ENCODE measurements around the gene PACSIN1.

PACSIN1 gene

DNA sequence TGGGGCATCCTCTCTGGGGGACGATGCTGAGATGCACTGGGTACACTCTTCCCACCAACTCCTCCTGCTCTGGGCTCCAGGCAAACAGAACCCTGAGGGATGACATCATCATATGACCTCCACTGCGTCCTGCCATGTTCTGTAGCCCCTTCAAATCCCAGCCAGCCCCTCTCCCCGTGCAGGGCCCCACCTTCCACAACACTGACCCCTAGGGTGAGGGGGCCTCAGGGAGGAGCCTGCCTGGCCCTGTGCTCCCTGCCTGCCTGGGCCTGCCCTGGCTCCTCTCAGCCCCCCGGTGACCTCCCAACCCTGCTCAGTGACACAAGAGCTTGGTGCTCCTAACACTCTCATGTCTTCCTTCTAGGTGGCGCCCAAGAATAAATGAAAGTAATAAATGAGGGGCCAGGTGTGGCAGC, 99.9 kb downstream of the PACSIN1 start:
- no peak for DNase-seq

DNA sequence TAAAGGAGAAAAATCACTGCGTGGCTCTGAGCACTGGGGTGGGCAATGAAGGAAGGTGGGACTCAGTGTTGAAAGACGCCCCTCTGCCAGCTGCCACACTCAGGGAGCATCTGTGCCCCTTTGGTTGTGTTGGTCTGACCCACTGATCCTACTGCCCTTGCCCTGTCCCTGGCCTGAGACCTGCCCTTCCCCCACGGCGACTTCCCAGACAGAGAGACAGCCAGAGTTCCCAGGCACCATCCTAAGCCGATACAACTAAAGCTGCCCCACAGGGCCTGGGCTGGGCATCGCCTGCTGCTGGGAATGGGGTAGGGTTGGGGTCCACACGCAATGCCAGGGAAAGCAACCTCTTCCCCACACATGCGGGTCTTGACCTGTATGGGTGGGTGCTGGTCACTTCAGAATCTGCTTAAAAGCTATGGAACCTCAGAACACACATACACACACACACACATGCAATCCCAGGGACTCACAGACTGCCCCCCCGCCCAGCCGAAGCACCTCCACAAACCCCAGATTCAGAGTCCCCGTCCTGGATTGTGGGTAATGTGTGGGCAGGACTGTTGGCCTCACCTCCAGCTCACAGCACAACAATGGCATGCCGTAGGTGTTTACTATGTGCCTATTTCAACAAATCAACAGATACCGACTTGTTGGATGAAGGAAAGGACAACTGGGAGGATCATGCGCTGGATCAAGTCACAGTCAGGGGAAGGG, 101.1 kb downstream of the PACSIN1 start:
- DNase-seq, result no peak

DNA sequence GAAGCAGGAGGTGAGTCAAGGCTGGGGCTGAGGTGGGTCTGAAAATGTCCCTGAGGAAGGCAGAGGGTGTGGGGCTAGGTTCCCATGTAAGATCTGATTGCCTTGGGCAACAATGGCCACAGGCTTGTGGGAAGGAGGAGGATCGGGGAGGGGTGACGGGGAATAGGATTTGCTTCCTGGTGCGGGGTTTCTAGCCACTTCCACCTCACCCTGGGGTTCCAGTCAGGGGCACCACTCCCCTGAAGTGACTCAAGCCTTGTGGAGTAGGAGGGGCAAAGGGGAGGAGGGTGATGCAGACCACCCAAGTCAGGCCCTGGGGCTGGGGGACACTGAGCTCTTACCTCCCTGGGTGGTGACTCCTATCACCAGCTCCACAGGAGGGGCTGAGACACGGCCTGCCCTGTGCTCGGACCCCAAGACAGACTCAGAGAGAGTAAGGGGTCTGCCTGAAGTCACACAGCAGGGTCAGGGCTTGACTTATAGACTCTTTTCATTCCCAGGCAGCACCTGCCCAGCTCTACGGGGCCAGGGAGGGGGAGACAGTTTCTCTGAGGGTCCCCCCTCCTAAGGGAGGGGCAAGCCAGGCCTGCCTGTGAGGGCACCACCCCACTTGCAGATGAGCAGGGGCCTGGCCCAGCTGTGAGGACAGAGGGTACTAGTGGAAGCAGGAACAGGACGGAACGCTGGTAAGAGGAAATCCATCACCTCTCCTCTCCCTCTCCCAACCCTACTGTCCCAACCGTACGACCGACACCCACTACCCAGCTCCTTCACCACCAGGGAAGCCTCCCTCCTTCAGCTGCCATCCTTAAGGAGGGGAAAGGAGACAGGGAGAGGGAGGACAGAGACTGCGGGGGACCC, 102.7 kb downstream of the PACSIN1 start:
- DNase-seq, result no peak

DNA sequence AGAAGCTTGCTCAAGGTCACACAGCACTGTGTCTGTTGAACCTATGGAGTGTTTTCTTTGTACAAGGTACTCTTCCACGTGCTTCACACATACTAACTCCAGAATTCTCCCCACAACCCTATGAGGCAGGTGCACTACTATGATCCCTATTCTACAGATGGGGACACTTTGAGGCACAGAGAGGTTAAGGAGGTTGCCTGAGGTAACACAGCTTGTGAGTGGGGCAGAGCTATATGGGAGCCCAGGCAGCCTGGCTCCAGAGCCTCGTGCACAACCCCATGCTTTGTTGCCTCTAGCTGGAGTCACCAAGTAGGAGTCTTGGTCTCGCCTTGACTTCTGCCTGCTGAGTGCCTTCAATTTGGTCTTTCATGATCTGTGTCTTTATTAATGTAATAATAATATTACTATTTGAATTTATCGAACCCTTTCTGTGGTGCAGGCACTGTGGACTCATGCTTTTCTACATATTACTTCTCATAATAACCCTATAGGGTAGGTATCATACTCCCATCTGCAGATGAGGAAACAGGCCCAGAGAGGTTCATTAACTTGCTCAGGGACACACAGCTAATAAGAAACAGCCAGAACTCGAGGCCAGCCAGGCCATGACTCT, 103.6 kb downstream of the PACSIN1 start:
- DNase-seq, result no peak

DNA sequence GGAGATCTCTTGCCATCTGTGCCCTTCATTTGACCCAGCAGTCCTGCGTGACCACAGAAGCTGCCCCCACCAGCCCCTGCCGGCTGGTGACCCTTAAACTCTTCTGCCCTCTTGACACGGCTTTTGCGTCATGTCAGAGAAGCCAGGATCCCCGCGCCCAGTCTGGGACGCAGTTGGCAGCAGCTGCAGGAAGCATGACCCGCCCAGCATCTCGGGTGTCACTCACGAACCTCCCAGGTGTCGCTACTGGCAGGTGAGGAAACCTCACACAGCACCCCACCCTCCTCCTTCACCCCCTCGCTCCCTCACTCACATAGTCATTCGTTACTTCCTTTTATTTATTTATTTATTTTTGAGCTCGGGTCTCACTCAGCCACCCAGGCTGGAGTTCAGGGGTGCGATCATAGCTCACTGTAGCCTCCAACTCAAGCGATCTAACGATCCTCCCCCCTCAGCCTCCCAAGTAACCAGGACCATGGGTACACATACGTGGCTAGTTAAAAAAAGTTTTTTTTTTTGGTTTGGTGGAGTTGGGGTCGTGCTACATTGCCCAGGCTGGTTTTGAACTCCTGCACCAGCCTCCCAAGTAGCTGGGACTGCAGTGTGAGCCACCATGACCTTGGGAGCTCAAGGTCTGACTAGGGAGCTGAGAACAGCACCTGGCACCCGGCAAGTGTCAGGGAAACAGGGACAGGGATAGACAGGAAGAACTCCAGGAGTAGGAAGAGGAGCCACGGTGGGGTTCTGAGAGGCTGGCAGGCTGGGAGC, 104.4 kb downstream of the PACSIN1 start:
- DNase-seq, result no peak

DNA sequence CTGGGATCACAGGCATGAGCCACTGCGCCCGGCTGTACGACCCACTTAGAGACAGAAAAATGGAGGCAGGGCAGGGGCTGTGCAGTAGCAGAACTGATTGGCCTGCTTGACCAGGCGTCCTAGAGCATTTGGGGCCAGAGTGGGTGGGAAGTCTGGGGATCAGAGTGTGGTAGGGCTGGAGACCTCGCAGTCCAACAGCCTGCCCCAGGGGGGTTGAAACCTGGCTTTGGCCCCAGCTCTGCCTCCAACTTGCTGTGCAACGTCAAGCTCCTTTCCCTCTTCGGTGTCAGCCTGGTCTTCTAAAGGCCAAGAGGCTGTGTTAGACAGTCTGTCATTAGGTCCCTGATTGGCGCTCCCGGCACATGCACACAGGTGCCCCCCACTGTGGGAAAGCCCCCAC, 105.5 kb downstream of the PACSIN1 start:
- no peak for DNase-seq

DNA sequence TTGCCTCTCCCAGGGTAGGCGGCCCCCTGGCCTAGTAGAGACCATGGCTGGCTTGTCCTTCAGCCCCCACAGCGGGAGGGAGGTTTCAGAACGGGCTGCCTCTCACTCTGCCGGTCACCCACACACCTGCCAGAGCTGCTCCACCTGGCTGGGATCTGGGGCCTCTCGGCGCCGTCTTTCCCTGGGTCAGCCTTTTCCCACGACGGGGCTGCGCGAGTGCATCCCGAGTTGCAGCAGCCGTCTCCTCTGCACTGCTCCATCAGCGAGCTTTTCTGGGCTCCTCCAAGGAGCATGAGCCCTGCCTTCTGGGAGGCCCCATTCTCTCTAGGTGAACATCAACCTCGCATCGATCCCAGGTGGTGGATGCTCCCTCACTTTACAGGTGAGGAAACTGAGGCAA, 106.1 kb downstream of the PACSIN1 start:
- DNase-seq, result no peak

DNA sequence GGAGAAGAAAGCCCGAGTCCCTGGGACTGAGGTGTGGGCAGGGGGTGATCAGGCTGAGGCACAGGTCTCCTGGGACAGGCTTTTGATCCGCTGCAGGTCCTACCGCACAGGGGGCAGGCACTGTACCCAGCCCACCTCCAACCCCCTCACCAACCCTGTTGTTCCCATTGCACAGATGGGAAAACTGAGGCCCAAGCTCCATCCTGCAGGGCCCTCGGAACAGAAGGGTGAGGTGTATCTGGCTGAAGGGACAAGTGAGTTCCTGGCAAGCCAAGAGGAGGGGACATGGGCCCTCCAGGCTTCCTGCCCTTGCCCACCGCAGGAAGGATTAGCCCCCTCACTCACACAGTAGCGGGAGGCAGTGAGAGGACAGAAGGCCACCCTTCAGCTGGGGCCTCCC, 106.7 kb downstream of the PACSIN1 start:
- DNase-seq, result no peak

DNA sequence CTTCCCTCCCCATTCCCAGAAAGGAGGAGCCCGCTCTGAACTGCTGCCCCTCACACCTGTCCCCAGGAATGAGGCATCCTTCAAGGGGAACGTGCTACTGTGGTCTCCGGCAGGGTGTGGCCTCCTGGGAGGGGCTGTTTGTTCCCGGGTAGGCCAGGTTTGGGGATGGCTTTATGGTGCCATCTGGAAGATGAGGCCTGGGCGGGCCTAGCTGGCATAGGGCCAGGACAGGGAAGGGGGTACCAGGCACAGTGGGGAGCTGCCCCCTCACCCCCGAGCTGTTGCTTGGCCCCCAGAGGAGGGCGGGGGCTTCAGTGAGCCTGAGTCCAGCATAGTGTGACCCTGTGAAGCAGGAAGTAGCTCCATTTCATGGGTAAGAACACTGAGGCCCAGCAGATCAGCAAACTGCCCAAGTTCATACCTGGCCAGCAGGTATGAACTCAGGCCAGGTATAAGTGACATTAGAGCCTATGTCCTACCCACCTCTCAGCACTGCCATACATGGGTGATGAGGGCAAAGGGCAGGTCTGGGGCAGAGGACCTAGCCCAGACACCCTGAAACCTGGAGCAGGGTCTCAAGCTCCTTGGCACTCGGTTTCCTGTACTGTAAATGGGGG, 107.8 kb downstream of the PACSIN1 start:
- DNase-seq, result no peak

DNA sequence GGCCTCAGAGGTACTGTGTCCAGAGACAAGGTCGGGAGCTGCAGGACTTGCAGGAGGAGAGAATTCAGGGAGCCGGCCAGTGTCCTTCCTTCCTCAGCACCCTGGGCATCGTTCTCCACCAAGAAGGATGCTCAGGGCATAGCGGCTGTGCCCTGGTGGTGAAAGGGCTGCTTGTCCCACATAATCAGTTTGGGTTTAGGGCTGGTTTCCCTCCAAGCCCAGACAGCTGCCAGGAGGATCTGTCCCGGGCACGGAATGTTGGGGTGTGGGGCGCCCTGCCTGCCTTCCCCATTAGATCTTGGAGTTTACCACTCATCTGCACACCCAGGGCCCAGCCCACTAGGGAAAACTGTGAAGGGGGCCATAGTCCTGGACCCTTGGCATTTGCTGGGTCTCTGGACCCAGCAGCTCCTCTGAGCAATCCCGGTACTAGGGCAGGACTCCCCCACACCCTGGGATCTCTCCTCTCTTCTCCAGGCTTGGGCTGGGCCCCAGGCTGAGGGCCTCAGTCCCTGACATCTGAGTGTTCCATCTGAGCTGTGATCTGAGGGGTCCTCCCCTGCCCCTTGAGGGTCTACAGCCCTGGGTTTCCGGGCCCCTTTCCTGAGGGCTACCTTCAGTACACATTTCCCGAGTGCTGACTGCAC, 108.9 kb downstream of the PACSIN1 start:
- no peak for DNase-seq

DNA sequence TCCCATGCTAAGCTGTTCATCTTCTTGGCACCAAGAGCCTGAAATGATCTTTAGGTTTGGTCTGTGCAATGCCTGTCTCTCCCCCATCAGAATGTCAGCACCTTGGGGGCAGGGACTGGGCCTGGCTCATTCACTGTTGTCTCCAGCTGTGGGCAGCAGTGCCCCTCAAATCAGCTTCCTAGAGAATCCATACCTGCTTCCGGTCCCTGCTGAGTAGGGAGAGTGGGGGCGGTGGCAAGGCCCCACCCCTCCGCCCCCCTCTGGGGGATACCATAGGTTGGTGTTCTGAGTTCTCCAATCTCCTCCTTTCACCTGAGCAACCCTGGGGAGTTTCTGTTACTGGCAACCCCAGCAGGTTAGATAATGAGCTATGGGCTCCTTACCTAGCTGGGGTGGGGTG, 109.5 kb downstream of the PACSIN1 start:
- no peak for DNase-seq

DNA sequence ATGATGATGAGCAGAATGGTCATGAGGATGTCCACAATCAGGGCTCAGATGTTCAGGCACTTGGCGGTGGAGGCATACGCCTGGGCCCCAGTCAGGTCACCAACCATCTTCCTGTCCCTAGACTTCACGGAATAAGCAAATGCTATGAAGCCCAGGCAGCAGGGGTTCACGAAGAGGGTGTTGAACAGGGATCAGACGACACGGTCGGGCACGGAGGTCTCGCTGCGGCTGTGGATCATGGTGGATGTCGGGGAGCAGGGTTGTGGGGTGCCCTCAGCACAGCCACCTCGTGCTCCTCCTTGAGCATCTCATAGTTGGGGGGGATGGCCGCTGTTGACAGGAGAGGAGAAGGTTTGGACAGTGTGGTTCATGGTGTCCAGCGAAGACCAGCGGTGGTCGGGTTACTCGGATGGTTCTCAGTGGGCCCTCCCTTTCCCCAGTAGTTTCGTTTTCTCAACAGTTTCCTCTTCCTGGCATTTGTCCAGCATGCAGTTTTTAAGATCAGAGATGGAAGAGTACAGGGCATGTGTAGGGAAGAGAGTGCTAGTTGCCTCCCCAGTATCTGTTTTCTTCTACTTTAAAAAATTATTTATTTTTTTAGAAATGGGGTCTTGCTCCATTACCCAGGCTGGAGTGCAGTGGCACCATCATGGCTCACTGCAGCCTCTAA, 110.5 kb downstream of the PACSIN1 start:
- DNase-seq, result no peak

DNA sequence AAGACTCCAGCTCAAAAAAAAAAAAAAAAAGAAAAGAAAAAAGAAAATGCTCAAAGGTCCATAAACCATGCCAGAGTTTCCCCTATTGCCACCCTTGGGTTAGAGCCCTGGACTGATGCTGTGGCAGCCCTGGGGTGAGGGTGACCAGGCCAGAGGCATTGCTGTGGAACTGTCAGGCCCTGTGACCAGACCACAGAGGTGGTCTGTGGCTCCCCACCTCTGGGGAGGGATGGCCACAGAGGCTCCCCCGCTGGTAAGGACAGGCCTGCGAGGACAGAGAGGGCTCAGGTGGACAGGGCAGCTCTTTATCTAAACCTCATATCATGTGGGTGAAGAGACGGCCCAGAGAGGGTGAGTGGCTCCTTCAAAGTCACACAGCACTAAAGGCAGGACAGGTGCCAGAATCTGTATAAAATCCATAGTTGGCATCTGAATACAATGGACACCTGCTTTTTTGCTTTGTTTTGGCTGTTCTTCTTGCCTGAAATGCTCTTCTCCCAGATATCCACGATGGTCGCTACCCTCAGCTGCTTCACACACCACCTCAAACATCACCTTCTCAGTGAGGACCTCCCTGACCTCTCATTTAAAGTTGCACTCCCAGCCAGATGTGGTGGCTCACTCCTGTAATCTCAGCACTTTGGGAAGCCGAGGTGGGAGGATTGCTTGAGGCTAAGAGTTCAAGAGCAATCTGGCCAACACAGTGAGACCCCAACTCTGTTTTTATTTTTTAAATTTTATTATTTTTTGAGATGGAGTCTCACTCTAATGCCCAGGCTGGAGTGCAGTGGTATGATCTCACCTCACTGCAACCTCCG, 112.8 kb downstream of the PACSIN1 start:
- DNase-seq, result no peak

DNA sequence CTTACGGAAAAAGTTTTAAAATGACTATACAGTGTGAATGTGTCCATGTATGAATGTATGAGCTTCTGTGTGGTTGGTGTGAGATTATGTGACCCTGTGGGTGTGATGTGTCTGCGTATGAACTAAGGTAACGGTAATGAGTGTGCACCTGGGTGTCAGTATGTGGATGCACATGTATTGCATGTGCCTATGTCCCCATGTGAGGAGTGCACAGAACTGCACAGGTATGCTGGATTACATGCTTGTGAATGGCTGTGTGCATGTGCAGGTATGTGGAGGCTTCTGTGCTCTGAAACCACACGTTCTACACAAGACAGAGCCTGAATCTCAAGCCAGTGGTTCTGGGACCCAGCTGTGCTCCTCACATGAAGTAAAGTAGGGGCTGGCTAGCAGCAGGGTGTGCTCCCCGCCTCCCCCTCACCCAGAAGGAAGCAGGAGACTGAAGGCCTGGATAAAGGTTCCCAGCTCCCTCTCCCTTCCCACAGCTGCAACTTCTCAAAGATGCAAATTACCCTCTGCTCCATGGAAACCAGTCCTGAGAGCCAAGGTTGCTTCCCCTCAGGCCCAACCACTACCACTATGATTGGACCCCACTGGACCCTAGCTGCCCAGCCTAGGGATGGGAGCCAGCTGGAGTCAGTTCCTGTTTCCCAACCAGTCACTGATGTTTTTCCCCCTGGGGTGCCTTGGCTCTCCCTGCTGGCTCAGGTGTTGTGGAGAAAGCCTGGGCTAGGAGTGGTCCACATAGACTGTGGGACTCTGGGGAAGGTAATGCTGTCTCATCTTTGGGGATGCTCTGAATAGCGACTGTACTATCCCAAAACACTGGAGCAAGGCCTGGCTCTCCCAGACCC, 115.1 kb downstream of the PACSIN1 start:
- no peak for DNase-seq

DNA sequence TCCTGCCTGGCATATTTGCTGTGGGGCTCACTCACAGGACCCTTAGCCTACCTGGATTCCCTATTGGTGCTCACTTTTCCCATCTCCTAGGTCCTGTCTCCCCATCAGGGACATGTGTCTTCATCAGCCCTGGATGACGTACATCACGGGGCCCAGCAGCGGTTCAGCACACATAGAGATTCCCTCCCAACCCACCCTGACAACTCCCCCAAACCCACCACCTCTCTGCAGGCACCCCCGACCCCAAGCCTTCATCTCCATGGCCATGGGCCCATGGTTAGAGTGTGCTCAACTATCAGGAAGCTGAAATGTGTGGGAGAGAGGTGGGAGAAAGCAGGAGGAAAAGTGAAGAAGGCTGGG, 115.7 kb downstream of the PACSIN1 start:
- DNase-seq, result no peak

DNA sequence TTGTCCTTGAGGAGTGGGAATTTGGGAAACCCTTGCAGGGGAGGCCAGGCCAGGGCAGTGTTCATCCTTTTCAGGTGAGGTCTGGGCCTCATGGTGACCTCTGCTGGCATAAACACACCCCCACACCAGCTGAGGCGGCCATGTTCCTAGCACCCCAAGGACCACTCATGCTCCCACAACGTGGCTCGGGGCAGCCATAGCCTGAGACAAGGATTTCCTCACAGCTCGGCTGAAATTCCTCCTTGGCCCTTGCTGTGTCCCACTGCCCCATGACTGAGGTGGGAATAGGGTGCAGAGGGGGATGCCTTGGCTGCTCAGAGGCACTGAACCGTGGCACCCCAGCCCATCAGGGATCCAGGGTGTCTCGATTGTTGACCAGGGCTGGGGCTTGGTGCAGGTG, 117.6 kb downstream of the PACSIN1 start:
- no peak for DNase-seq

DNA sequence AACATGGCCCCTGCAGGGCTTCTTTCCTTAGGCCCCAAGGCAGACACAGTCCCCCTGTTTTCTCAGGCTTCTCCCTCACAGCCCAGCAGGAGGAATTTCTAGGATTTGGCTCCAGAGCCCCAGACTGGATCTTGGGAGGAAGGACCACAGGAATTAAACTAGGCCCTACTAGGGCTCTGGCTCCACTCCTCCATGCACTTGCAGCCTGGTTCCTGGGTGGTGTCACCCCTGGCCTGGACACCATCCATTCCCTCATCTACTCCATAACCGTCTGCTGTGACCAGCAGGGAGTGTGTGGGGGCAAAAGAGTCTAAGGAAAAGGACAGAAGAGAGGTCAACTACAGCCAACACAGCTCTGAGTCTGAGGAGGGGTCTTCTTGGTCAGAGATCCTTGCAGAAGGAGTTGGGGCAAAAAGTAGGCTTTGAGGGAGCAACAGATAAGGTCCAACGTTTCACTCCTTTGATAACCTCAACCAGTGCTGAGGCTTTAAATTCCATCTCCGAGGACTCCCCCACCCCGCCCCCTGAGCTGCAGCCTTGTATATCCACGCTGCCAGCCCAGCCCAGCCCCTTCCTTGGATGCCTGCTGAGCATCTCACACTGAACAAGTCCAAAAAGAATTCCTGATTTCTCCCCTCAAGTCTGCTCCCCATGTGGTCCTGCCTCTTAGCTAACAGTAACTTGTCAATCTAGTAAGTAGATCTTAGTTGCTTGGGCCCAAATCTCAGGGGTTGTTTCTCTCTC, 118.2 kb downstream of the PACSIN1 start:
- DNase-seq, result no peak

DNA sequence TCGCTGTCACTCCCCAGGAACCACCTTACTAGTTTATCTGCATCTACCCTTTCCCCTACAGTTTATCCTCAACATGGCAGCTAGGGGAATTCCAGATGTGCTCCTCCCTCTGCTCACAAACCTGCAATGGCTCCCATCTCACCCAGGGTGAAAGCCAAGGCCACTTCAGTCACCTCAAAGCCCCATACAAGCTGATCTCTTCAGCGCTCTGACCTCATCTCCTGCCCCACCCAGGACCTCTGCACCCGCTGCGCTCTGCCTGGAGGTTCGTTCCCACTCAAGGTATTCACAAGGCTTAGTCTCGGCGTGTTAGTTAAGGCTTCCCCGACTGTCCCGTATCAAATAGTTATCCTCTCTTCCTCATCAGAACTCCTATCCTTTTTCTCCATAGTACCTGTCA, 118.8 kb downstream of the PACSIN1 start:
- DNase-seq, result no peak
